HG02571 (cell line): ENCODE results near the gene PTK6.
A peak's percentile ranks its signal among the peaks of the same experiment; 100 is the strongest.

Source experiments
- ATAC-seq: cut with Tn5 transposase; IDR thresholded peaks from one replicate; pipeline ENCODE4 v1.9.1; 2021; ENCODE audit warnings: mild to moderate bottlenecking, moderate library complexity; ENCODE audit not compliant: unreplicated experiment

PTK6 gene

DNA sequence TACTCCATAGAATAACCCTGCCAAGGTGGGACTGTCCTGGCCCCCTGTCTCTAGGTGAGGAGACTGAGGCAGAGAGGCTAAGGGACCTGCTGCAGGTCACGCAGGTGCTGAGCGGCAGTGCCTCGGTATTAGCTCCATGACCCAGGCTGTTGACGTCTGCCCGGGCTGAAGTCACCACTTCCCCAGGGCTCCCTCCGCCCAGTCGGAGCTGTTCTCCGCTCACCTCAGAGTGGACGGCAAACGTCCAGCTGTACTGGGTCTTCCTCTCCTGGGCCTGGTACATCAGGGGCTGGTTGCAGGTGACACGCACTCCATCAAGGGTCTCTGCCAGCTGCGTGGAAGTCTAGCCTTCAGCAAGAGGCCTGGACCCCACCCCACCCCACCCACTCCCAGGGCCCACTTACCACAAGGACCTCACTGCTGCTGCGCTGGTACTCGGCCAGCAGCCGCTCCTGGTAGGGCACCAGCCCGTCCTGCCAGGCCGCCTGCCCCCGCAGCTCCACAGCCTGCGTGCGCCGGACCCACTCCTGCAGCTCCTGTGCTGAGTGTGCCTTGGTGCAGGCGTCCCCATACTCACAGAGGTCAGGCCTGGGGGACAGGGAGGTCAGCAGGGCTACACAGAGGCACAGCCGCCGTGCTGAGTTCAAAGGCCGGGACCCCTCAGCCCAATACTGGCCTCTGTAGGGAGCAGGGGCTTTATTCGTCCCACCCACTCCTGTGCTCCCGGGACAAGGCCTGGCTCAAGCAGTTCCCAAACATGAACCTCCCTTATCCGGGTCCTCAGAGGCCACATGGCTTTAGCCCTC lies 33.3 kb upstream of the PTK6 start:
- no peak for ATAC-seq

DNA sequence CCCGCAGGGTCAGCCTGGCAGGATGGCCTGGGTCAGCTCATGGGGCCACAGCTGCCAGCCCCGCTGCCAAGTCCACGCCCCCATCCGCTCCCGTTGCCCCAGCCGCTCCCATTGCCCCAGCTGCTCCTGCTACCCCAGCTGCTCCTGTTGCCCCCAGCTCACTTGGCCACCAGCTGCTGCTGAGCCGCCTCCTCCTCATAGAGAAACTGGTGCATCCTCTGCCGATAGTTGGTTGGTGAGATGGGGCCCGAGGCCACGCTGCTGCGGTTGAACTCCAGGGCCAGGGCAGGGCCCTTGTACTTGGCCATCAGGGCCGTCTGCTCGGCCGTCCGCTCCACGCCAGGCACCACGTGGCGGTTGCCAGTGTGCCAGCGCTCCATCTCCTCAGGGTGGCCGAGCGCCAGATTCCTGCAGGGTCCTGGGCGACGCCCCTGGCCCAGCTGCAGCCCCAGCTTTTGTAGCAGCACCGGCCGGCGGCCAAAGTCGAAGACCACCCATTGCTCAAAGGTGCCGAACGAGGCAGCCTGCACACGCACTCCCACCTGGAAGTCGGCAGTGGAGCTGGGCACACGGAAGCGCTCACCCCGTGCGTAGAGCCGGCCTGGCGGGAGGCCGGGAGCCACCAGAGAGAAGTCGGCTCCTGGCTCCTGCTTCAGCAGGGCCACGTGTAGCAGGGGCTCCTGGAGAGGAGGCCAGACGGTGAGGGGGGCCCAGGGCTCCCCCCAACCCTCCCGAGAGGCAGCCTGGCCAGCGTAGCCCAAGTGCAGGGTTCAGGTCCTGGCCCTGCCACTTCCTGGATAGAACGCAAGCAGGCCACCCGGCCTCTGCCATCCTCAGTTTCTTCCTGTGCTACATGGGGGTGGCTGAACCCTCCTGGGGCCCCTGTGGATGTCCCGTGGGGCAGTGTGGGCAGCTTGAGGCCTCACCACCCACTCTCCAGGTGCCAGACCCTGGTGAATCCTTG lies 32.1 kb upstream of the PTK6 start:
- no peak for ATAC-seq

DNA sequence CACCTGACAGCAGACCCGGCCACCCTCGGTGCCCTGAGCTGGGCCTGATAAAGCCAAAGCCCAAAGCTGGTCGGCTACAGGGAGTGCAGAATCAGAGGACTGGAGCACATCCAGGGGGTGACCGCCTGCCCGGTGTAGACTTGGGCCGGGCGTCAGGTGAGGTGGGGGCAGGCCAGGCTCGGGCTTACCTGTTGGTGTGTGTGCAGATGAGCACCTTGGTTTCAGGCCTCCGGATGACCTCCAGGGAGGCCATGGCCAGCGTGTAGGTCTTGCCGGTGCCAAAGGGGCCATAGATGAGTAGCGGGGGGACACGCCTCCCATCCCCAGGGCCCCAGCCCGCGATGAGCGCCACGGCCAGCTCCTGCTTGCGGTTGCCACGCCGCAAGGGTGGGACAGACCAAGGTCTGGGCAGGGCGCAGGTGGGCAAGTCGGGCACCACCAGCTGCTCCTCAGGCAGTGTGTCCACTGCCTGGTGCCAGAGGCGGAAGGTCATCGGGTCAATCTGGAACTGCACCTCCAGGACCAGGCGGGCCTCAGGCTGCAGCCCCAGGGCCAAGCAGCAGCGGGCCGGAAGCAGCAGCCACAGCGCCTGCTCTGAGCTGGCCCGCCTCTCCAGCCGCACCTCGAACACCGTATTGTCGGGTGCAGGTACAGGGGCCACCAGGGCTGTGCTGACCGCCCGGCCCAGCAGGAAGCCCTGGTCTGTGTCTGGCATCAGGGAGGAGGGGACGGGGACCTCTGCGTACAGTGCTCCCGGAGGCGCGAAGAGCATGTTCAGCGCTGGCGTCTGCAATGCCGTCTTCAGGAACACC lies 31.2 kb upstream of the PTK6 start:
- peak; percentile 26 for ATAC-seq

DNA sequence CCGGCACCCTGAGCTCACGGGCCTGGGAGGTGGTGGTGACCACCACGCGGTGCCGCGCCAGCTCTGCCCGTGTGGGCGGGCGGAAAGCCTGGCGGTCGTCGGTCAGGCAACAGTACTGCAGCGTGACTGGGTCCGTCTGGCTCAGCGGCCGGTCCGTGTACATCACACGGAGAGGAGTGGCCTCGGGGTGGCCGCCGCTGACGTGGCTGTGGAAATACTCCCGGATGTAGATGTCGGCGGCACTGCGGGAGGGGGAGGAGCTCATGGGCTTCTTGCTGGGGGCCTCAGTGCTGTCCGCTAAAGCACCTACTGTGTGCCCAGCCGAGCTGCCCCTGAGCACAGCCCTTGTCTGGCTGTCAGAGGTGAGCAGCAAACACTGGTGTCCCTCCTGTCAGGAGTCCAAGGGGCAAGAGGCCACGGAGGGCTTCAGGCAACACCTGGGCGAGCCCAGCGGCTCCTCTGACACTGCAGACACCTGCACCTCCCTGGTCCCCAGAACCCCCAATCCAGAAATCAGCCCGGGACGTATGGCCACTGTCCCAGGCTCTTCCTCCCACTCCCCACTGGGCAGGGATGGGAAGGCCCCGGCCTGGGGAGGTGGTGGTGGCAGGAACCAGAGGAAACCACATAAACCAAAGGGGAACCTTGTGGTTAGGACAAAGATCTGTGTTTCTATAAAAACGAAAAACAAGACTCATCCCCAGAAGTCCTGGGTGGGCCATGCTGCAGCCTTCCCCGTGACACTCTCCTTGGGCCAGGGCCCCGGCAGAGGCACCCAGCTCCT lies 30.4 kb upstream of the PTK6 start:
- peak; percentile 55 for ATAC-seq

DNA sequence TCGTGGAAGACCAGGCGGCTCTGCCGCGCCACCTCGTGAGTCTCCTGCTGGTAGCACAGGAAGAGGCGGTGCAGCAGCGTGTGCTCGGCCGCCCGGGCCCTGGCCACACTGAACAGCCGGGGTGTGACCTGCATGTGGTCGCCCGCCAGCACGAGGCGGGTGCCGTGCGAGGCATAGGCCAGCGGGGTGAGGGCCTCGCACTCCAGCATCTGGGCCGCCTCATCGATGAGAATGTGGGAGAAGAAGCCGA lies 29.9 kb upstream of the PTK6 start:
- ATAC-seq, result no peak

DNA sequence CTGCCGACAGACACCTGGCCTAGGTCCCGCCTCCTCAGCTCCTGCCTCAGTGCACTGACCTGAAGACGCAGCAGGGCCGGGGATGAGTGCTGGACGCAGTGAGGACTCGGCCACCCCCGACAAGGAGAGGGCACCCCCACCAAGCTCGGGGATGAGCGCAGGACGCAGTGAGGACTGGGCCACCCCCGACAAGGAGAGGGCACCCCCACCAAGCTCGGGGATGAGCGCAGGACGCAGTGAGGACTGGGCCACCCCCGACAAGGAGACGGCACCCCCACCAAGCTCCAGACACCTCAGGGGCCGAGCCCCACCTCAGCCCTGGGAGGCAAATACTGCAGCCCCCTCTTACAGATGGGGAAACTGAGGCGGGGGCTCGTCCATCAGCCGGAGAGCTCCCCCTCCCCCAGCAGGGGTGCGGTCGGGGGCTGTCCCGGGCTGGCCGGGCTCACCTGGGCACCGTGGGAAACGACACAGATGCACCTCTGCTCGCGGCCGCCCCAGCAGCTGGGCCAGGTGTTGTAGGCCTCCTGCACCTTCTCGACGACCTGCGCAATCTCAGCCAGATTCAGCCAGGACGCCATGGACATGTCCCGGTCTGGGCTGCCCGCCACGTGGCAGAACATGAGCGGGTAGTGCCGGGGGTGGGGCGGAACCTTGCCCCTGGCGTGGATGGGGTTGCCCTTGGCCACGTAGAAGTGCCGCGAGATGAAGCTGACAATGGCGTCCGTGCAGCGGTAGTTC lies 29.4 kb upstream of the PTK6 start:
- no peak for ATAC-seq

DNA sequence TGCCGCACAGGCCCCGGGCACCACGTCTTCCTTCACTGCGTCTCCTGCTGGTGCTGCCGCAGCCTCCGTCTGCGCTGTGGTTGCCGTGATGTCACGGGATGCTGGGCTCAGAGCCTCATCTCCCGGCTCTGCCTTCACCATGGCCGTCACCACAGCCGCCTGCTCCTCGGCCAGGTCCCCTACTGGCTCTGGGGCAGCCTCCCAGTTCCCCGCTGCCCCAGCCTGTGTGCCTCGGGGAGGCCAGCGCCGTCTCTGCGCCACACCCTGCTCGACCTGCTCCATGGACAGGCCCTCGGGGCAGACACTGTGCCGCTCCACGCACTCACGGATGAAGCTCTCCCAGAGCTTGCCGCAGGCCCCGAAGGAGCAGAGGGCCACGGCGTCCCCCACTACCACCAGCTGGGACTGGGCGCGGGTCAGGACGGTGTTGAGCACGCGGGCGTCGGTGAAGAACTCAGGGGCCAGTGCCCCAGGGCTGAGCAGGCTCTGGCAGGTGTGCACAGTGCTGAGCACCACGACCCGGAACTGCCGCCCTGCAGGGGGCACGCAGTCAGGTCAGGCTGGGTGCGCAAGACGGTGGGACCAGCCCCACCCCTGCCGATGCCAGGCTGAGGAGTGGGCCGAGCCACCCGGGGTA lies 28.6 kb upstream of the PTK6 start:
- ATAC-seq, result no peak

DNA sequence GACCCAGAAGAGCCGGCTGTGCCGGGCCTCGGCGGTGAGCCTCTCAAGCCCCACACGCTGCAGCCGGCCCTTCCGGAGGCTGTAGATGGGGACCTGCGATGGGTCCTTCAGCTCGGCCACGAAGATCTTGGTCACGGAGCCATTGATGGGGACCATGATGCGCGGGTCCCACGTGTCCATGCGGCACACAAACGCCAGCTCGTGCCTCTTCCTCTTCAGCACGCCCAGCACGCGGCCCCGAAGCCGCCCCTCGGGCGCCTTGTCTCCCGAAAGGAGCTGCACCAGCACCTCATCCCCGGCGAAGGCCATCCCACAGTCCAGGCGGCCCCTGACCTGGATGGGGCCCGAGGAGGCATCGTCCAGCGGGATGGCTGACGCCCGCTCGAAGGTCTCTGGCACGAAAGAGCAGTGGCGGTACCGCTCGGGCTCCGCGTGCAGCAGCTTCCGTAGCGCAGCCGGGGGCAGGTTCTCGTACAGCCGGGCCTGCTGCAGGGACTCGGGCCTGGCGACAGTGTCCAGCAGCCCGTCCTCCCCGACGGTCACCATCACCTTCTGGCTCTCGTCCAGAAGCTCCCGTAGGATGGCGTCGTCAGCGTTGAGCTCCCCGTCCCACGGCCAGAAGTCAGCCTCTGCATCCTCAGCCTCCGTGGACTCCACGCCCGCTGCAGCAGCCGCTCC lies 28.0 kb upstream of the PTK6 start:
- ATAC-seq, result no peak

DNA sequence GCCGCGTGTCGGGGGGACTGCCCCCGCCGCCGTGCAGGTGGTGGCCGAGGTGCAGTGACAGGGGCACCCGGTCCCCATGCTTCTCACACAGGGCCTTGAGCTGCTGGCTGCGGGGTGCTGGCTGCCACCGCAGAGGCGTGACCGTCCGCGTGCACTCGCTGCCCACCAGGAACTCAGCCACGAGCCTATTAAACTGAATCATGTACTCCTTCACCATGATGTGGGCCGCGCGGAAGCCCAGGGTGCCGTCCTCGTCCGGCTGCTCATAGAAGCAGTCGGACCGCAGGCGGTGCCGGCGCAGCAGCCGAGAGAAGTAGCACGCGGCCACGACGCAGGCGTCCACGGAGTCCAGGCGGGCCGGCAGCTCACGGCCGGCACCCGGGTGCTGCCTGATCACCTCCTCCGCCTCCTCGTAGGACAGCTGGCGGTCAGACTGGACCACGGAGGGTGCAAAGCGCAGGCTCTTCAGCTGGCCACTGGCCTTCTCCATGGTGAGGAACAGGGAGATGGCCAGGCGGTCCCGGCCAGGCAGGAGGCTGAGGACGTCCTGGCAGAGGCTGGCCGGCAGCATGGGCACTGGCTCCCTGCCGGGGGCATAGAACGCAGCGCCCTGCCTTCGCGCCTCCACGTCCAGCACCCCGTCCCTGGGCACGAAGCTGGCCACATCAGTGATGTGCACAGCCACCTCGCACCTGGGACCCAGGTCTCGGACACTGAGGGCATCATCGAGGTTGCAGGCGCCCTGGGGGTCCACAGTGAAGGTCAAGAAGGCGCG lies 27.0 kb upstream of the PTK6 start:
- ATAC-seq, result no peak

DNA sequence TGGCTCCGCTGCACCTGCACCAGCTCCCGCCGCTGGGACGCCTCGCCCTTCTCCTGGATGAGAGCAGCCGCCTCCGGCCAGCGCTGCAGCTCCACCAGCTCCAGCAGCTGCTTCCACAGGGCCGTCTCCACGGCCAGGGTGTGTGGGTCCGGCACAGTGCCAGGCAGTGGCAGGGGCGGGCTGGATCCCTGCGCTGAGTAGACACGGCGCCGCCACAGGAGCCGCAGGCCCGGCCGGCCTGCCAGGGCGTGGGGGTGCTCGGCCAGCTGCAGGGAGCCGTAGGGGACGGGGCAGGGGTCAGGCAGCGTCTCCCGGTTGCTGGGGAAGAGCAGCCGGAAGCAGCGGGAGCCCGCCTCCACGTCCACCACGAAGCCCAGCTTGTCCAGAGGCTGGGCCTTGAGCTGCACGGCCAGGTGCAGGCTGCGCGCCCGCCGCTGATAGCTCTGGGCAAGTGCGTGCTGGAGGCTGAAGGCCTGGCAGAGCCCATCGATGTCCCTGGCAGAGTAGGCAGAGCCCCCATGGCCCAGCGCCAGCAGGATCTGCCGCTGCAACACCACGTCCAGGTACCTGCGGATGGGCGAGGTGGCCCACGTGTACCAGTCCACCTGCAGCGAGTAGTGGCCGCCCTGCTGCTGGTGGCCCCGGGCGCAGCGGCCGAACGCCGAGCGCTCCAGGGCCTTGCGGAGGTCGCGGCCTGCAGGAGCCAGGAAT lies 26.2 kb upstream of the PTK6 start:
- ATAC-seq, result no peak

DNA sequence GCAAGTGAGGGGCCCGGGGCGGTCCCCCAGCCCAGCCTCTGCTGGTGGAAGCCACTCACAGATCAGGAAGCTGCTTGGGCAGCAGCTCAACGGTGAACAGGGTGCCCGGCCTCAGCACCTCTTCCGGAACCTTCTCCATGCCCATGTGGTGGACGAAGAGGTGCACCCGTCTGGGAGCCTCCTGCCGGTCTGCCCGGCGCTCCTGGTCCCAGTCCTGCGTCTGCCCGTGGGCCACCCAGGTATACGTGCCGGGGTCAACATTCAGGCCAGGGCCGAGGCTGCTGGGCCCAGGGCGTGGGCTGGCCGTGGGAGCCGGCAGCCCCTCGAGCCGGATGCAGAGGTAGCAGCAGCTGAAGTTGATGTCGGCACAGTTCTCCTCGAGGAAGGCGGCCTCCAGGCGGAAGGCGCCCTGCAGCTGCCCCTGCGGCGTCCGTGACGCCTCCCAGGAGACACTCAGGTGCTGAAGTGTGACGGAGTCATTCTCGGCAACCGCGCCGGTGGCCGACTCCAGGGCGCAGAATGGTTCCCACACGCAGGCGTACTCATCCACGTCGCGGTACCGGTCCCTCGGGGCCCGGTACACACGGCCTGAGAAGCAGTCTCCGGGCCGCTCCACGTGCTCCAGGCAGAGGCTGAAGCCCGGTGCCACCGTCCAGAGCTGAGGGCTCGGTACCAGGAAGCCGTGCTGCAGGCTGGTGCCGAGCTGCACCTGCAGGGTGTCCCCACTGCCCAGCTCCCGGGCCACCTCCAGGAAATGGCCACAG lies 25.5 kb upstream of the PTK6 start:
- ATAC-seq, result no peak

DNA sequence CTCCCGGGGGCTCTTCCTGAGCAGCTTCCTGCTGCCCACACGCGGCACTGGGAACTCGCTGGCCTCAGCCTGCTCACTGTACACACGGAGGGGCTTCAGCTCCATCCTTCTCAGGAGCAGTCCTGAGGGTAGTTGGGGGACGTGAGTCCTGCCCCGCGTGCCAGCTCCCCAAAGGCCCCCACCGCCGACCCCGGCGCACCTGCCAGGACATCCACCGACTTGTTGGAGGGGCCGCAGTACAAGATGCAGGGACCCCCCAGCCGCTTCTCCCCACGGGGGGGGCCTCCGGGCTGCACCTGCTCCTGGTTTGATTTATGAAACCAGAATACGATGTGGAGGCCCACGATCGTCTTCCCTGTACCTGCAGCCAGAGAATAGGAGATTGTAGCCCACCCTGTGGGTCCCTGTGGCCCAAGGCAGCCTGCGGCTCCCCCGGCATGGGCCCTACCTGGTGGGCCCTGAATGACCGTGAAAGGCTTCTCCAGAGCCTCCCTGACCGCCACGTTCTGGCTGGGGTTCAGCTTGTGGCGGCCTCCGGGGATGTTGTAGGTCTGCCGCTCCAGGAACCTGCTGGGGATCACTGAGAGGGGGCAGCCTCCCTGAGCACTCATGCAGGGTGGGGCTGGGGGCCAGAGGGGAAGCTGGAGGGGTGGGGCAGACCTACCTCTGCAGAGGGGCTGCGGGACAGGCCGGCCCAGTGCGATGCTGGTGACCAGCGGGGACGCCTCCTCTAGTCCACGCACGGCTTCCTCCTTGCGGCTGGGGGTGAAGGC lies 24.6 kb upstream of the PTK6 start:
- no peak for ATAC-seq

DNA sequence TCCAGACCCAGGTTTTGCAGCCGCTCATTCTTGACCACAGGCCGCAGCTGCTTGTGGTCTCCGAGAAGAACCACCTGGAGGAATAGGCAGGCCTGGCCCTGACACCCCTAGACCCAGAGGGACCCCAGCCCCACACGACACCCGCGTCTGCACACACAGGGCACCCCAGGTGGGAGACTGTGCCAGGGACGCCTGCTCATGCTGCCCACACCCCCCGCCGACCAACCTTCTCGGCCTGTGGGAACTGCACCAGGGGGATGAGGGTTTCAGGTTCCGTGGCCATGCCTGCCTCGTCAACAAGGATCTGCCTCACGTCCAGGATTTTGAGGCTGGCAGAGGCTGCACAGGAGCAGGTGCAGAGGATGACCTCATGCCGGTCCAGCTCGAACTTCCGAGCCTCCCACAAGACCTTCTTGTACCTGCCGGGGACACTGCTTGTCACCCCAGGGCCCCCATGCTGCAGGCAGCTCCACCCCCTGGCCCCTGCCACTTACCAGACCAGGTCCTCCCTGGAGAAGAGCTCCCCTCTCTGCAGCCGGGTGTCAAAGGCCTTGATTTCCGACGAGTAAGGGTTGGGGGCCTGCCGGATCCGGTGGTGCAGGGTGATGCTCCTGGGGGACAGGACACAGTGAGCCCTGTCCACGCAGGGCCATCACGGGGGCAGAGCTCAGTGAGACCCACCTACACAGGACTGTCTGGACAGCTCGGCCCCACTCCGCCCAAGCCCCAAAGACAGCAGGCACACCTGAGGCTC lies 23.9 kb upstream of the PTK6 start:
- no peak for ATAC-seq

DNA sequence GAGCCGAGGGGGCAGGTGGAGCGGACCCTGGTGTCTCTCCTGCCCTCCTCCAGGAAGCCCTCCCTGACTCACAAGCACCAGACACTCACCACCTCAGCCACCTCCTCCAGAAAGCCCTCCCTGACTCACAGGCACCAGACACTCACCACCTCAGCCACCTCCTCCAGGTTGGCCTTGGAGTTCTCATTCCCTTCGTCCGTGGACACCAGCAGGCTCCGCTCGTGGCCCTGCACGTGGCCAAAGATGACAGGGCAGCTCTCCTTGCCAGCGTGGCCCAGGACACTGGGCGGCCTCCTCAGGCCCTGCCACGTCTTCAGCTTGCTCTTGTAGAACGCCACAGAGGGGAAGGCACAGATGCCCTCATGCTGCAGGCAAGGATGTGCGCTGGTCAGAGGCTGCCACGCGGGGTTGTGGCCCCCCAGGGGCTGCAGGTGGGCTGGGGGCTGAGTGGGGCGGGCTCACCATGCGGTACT lies 23.2 kb upstream of the PTK6 start:
- no peak for ATAC-seq
